NCI-H1092 (cell line): Measurements from ENCODE around the gene PCDHGA4.
"Not testable (repeated sequence)": the region's sequence is repeated elsewhere in the genome, so short reads cannot be mapped to it uniquely, and the experiment has no call there.

ENCODE experiments used
- DNase-seq: peaks from one replicate; lab custom pipeline; 2025; lab: John Stamatoyannopoulos, UW

PCDHGA4 gene

GRCh38 chr5:141349917-141350619, 4.8 kb upstream of the PCDHGA4 start, which contains the start of gene PCDHGB1:
Gene PCDHGB1 (plus strand): TSS chr5:141350099. CDS start chr5:141350261, 162 bp downstream.
- DNase-seq, result peak; percentile 3

- DNase-seq, result no peak
These were observed 3.2 kb upstream of the PCDHGA4 start for GRCh38 chr5:141351591-141351990.

- DNase-seq, result no peak
These were observed 820 bp downstream of the PCDHGA4 start for GRCh38 chr5:141355641-141356040.

DNA sequence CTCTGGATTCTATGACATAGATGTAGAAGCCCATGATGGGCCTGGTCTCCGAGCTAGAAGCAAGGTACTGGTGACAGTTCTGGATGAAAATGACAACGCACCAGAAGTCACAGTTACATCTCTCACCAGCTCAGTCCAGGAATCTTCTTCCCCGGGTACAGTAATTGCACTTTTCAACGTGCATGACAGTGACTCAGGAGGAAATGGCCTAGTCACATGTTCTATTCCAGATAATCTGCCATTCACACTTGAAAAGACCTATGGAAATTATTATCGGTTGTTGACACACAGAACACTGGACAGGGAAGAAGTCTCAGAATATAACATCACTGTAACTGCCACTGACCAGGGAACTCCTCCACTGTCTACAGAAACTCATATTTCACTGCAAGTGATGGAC, 1.3 kb downstream of the PCDHGA4 start:
- DNase-seq, result no peak

- DNase-seq, result no peak
These were observed 2.1 kb downstream of the PCDHGA4 start for GRCh38 chr5:141356950-141357349.

GRCh38 chr5:141359790-141360426, 5.1 kb downstream of the PCDHGA4 start, which contains the start of gene PCDHGB2:
Gene PCDHGB2 (plus strand): TSS chr5:141359994. CDS start chr5:141360136, 142 bp downstream.
- DNase-seq, result no peak

DNA sequence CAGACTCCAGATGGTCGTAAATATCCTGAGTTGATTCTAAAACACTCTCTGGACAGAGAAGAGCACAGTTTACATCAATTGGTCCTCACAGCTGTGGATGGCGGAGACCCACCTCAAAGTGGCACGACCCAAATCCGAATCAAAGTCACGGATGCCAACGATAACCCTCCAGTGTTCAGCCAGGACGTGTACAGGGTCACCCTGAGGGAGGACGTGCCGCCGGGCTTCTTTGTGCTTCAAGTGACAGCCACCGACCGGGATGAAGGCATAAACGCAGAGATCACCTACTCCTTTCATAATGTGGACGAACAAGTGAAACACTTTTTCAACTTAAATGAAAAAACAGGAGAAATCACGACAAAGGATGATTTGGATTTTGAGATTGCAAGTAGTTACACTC, 5.9 kb downstream of the PCDHGA4 start:
- DNase-seq, result no peak

DNA sequence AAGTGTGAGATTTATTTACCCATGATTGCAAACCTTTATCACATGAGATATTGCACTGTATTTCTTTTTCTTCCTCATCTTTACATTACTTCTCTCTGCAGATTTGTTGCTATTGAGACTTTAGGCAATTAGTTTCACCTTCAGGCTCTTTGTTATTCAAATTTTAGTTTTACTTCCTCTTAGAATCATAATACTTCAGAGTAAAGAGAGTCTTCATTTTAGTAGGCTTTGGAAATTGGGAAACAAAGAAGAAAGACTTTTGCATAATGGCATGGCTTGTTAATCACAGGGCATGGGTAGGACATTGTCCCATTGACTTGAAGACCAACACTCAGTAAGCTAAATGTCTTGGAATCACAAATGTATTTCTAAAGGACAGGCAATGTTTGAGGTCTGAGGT, 7.9 kb downstream of the PCDHGA4 start:
- DNase-seq, result no peak

DNA sequence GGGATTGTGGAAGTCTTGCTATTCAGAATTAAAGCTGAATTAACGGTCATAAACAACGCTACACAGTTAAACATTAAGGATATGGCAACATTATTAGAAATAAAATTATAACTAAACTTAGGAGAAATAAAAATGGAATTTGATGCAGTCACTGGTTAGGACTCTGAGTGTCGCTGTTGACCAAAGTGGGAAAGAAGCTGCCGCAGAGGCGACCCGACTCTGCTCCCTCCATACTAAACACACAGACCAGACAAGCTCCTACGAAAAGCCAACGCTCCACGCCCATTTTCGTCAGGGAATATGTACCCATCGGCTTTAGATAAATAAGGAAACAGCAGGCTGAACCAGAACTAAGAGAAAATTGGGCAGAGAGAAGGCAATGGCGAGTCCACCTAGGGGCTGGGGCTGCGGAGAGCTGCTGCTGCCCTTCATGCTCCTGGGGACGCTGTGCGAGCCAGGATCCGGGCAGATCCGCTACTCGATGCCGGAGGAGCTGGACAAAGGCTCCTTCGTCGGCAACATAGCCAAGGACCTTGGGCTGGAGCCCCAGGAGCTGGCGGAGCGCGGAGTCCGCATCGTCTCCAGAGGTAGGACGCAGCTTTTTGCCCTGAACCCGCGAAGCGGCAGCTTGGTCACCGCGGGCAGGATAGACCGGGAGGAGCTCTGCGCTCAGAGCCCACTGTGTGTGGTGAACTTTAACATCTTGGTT, 9.3 kb downstream of the PCDHGA4 start, which contains the start of gene PCDHGA5:
Gene PCDHGA5, plus strand, starts transcription at position 211 of the 709 bp plus-strand sequence. Its CDS starts 169 bp downstream, at position 380.
- no peak for DNase-seq

- DNase-seq, result no peak
These were observed 11.4 kb downstream of the PCDHGA4 start for GRCh38 chr5:141366016-141366896.

DNA sequence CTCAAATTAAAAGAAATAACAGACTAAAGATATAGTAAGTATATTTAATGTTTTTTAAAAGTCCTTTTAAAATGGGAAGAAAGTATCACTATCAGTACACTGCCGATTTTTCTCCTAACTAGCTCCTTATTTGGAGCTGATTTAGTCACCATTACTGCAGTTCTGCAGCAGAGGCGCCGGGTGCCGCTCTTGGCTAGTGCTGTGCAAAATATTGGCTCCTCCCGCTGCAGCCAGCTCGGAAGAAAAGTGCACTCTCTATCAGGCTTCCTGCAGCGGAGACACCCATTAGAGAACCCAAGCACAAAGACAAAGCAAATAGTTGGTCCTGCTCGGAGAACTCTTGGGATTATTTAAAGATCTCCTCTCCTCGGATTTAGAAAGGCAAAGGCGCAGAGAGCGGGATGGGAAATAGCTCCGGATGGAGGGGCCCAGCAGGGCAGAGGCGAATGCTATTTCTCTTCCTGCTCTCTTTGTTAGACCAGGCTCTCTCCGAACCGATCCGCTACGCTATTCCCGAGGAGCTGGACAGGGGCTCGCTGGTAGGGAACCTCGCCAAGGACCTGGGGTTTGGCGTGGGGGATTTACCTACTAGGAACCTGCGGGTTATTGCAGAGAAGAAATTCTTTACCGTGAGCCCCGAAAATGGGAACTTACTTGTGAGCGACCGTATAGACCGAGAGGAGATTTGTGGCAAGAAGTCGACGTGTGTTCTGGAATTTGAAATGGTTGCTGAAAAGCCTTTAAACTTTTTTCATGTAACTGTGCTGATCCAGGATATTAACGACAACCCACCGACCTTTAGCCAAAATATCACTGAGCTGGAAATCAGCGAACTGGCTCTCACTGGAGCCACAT, 15.4 kb downstream of the PCDHGA4 start, which contains the start of gene PCDHGB3:
Gene PCDHGB3, plus strand, starts transcription at position 249 of the 855 bp plus-strand sequence. Its CDS starts 153 bp downstream, at position 402.
- DNase-seq, result no peak

DNA sequence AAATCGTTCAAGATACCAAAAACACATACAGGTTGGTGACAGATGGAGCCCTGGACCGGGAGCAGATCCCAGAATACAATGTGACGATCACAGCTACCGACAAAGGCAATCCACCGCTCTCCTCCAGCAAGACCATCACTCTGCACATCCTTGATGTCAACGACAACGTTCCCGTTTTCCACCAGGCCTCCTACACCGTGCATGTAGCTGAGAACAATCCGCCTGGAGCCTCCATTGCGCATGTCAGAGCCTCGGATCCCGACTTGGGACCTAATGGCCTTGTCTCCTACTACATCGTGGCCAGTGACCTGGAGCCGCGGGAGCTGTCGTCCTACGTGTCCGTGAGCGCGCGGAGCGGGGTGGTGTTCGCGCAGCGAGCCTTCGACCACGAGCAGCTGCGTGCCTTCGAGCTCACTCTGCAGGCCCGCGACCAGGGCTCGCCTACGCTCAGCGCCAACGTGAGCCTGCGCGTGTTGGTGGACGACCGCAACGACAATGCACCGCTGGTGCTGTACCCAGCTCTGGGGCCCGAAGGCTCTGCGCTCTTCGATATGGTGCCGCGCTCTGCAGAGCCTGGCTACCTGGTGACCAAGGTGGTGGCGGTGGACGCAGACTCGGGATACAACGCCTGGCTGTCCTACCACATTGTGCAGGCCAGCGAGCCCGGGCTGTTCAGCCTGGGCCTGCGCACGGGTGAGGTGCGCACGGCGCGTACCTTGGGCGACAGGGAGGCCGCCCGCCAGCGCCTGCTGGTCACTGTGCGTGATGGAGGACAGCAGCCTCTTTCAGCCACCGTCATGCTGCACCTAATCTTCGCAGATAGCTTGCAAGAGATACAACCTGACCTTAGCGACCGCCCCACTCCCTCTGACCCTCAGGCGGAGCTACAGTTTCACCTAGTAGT, 17.0 kb downstream of the PCDHGA4 start:
- no peak for DNase-seq

DNA sequence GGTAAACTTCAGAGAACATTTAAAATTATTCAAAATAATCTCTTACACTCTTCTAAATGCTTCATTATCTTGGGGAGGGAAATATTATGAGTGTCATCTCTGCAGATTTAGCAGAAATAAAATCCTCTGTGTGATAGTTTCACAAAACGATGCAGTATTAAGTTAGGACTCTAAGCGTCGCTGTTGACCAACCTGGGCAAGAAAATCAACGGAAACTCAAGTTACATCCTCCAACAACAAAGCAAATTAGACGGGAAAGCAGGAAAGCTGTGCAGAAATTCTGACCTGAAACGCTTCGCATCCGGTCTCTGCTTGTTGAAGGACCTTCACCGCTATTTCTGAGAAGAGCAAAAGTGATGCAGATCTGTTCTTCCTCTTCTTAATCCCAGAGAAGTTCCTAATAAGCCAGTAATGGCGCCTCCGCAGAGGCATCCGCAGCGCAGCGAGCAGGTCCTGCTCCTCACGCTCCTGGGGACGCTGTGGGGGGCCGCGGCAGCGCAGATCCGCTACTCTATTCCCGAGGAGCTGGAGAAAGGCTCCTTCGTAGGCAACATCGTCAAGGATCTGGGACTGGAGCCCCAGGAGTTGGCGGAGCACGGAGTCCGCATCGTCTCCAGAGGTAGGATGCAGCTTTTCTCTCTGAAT, 19.0 kb downstream of the PCDHGA4 start, which contains the start of gene PCDHGA6:
Gene PCDHGA6, plus strand, starts transcription at position 219 of the 645 bp plus-strand sequence. Its CDS starts 193 bp downstream, at position 412.
- no peak for DNase-seq

DNA sequence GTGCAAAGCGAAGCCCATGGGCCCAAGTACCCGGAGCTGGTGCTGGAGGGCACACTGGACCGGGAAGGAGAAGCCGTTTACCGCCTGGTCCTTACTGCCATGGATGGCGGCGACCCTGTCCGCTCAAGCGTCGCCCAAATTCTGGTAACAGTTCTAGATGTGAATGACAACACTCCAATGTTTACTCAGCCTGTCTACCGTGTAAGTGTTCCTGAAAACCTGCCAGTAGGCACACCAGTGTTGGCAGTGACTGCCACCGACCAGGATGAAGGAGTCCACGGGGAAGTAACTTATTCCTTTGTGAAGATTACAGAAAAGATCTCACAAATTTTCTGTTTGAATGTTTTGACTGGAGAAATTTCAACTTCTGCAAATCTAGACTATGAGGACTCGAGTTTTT, 19.8 kb downstream of the PCDHGA4 start:
- DNase-seq, result no peak

GRCh38 chr5:141375444-141376155, 20.8 kb downstream of the PCDHGA4 start:
- not testable (repeated sequence) for DNase-seq

DNA sequence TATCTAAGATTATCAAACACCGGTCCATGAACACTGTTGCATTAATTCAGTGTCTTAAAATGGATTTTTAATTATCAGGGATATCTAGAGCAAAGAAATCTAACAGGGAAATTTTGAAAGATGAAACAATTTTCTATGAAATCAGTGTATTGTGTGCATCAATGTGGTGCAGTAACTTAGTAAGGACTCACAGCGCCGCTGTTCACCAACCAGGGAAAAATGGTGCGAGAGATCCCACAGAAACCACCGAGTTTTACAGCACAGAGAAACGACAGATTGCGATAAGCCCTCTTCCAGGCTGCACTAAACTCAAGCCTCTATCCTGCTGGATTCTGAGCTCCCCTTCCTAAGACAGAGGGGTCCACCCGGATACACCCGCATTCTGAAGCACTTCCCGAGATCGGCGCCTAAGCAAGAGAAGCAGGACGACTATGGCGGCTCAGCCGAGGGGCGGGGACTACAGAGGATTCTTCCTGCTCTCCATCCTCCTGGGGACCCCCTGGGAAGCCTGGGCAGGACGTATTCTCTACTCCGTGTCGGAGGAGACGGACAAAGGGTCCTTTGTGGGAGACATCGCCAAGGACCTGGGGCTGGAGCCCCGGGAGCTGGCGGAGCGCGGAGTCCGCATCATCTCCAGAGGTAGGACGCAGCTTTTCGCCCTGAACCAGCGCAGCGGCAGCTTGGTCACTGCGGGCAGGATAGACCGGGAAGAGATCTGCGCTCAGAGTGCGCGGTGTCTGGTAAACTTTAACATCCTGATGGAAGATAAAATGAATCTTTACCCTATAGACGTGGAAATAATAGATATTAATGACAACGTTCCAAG, 27.9 kb downstream of the PCDHGA4 start, which contains the start of gene PCDHGA7:
Gene PCDHGA7, plus strand, starts transcription at position 274 of the 826 bp plus-strand sequence. Its CDS starts 158 bp downstream, at position 432.
- no peak for DNase-seq

GRCh38 chr5:141383345-141383744, 28.5 kb downstream of the PCDHGA4 start:
- no peak for DNase-seq
